Endothelial cell of umbilical vein (primary cell): ENCODE data around the gene SDC3. TPM values are rescaled to one million over a fixed set of nuclear protein-coding genes. Genes with fewer than 3 reads are reported as not detected.

ENCODE experiments used
- BruUV-seq: library from RNA; stranded (reverse); fragments of 400-500 nt; replicated peaks from 2 replicates; lab custom pipeline; 2021; lab: Mats Ljungman, UMichigan
- CTCF ChIA-PET: fragments of 300-600, 350-600 bp; sonication (Branson Sonifier 250); formaldehyde crosslinking; loops from one replicate; lab custom pipeline; 2021; ENCODE audit warnings: antibody characterized with exemption, inconsistent platforms; lab: Charles Lee
- POLR2A ChIA-PET: fragments of 300-600, 350-600 bp; sonication (Branson Sonifier 250); formaldehyde crosslinking; loops from one replicate; lab custom pipeline; 2021; ENCODE audit warnings: antibody characterized with exemption, inconsistent platforms; lab: Charles Lee
- DNase-seq: peaks from one replicate; pipeline ENCODE4 v3.0.0-alpha.2; 2011; ENCODE audit warnings: low read depth, low spot score
- FAIRE-seq: peaks from 2 replicates; lab custom pipeline; 2011; peaks lifted over from hg19 to GRCh38; lab: Jason Lieb, UNC
- H2AFZ ChIP-seq: 2 replicates; pipeline ENCODE4 v1.6.0; 2012; ENCODE audit warnings: low read depth, low read length, control low read depth, inconsistent platforms
- H3K27ac ChIP-seq: 2 replicates; pipeline ENCODE4 v1.5.1; 2011; ENCODE audit warnings: low read depth, mild to moderate bottlenecking, control low read depth, low read length, moderate library complexity; ENCODE audit not compliant: insufficient read depth
- H3K27me3 ChIP-seq, 2 experiments: 2 replicates each; pipeline versions ENCODE4 v1.6.0 to v1.6.1; 2011; ENCODE audit warnings: low read length in 2 of 2, mixed read lengths in 1 of 2; ENCODE audit not compliant: control insufficient read depth in 2 of 2, insufficient read depth in 2 of 2
- H3K36me3 ChIP-seq, 2 experiments: 2 replicates in 1 of 2; 3 replicates in 1 of 2; pipeline ENCODE4 v1.5.1; 2011; ENCODE audit warnings: low read length in 2 of 2, mild to moderate bottlenecking in 1 of 2, moderate library complexity in 1 of 2; ENCODE audit not compliant: control insufficient read depth in 2 of 2, insufficient read depth in 2 of 2; ENCODE audit errors: extremely low read depth in 1 of 2
- H3K4me1 ChIP-seq: 3 replicates; pipeline ENCODE4 v1.5.1; 2011; ENCODE audit warnings: mild to moderate bottlenecking, low read length; ENCODE audit not compliant: control insufficient read depth, insufficient read depth; ENCODE audit errors: extremely low read depth
- H3K4me2 ChIP-seq: 2 replicates; pipeline ENCODE4 v1.6.1; 2011; ENCODE audit warnings: low read length, control low read depth, mixed read lengths; ENCODE audit not compliant: insufficient read depth
- H3K4me3 ChIP-seq, 3 experiments: fragments of 200-600 bp in 1 of 3; sonication (generic), shearing (Covaris generic) in 1 of 3; replicated peaks in 1 of 3; 2 replicates each; pipeline ENCODE4 v1.5.1; 2011 to 2016; ENCODE audit warnings: control low read depth in 3 of 3, low read length in 3 of 3, mild to moderate bottlenecking in 2 of 3, inconsistent platforms in 1 of 3, low read depth in 1 of 3, moderate library complexity in 1 of 3; ENCODE audit not compliant: insufficient read depth in 1 of 3
- H3K79me2 ChIP-seq: 2 replicates; pipeline ENCODE4 v1.6.0; 2012; ENCODE audit warnings: low read length, inconsistent platforms; ENCODE audit not compliant: control insufficient read depth, insufficient read depth
- H3K9ac ChIP-seq: replicated peaks from 2 replicates; pipeline ENCODE3; 2011; ENCODE audit warnings: low read length, control low read depth; ENCODE audit not compliant: insufficient read depth; ENCODE audit errors: extremely low read depth
- H3K9me1 ChIP-seq: replicated peaks from 3 replicates; pipeline ENCODE4 v1.6.0; 2011; ENCODE audit warnings: mild to moderate bottlenecking, low read length; ENCODE audit not compliant: control insufficient read depth, insufficient read depth; ENCODE audit errors: extremely low read depth
- H3K9me3 ChIP-seq: replicated peaks from 2 replicates; pipeline ENCODE4 v1.5.1; 2012; ENCODE audit warnings: low read length, inconsistent platforms; ENCODE audit not compliant: control insufficient read depth, insufficient read depth
- H4K20me1 ChIP-seq: replicated peaks from 2 replicates; pipeline ENCODE3; 2011; ENCODE audit warnings: mild to moderate bottlenecking, low read length; ENCODE audit not compliant: control insufficient read depth, insufficient read depth; ENCODE audit errors: extremely low read depth
- CTCF ChIP-seq, 2 donors: IDR thresholded peaks; 1 replicate in 1 of 2; 2 replicates in 1 of 2; pipeline ENCODE4 v1.5.1; 2011; ENCODE audit warnings: low read length in 2 of 2, mild to moderate bottlenecking in 2 of 2, moderate library complexity in 2 of 2, control low read depth in 1 of 2, inconsistent platforms in 1 of 2, low read depth in 1 of 2; ENCODE audit not compliant: insufficient read depth in 1 of 2; ENCODE audit errors: extremely low read depth in 1 of 2
- EZH2 ChIP-seq: IDR thresholded peaks from 2 replicates; pipeline ENCODE4 v1.6.1; 2012; ENCODE audit warnings: borderline replicate concordance, low read depth, mild to moderate bottlenecking, moderate library complexity, low read length, inconsistent platforms; ENCODE audit not compliant: severe bottlenecking
- FOS ChIP-seq: IDR thresholded peaks from 2 replicates; pipeline ENCODE4 v1.6.1; 2011; ENCODE audit warnings: mild to moderate bottlenecking, low read length, moderate library complexity, borderline replicate concordance; ENCODE audit not compliant: insufficient read depth
- GATA2 ChIP-seq: IDR thresholded peaks from 2 replicates; pipeline ENCODE4 v1.7.0; 2011; ENCODE audit warnings: low read depth, mild to moderate bottlenecking, moderate library complexity, mixed read lengths, low read length; ENCODE audit not compliant: insufficient read length, insufficient read depth
- JUN ChIP-seq: IDR thresholded peaks from 2 replicates; pipeline ENCODE4 v1.6.1; 2011; ENCODE audit warnings: borderline replicate concordance, low read depth; ENCODE audit not compliant: insufficient read length, insufficient read depth
- MAX ChIP-seq: IDR thresholded peaks from 2 replicates; pipeline ENCODE4 v1.6.1; 2011; ENCODE audit not compliant: insufficient read depth, insufficient read length
- MYC ChIP-seq: IDR thresholded peaks from one replicate; pipeline ENCODE4 v1.6.1; 2011; ENCODE audit warnings: mild to moderate bottlenecking, low read depth, low read length
- POLR2A ChIP-seq: IDR thresholded peaks from 2 replicates; pipeline ENCODE4 v1.6.1; 2012; ENCODE audit warnings: low read depth, mild to moderate bottlenecking, control low read depth, low read length
- POLR2AphosphoS5 ChIP-seq: IDR thresholded peaks from 2 replicates; pipeline ENCODE4 v1.6.1; 2012; ENCODE audit warnings: low read depth, mild to moderate bottlenecking, control low read depth, low read length, moderate library complexity; ENCODE audit not compliant: insufficient read depth
- dilution Hi-C: fragments of 300-500 bp; cut with MboI; formaldehyde crosslinking; loops from one replicate; pipeline ENCODE4 v1.15.0; 2019; ENCODE audit warnings: low sequenced_read_pairs; ENCODE audit not compliant: extremely low pct_ligation_motif_present
- intact Hi-C: fragments of 100-400 bp; cut with micrococcal nuclease; formaldehyde crosslinking; loops from one replicate; pipeline ENCODE4 v1.10.0; 2022
- polyA plus RNA-seq, 4 experiments: library from polyadenylated mRNA; depleted of rRNA in 3 of 4; stranded (reverse) in 3 of 4; unstranded in 1 of 4; fragments of >200 nt; gene quantifications; 2 replicates each; pipeline versions ENCODE4 v1.2.1 to v1.2.3, GENCODE V29; 2011 to 2012; ENCODE audit warnings: missing spikeins in 1 of 4
- total RNA-seq: library from RNA; stranded (reverse); gene quantifications from 2 replicates; pipeline ENCODE4 v1.2.3, GENCODE V29; 2021

Gene SDC3
- total and polyA plus RNA-seq, 2 donors (not counting 3 experiments of a cell fraction or from before 2014, with no cell fraction given) = 7.1 to 25.9 TPM

- Histone ChIP-seq H3K79me2 (no peaks in the 10 kb centered on the region), H3K9me1 (no peaks in the 10 kb centered on the region), H3K4me1 (peaks cover 6% of the 10 kb centered on the region), H4K20me1 (no peaks in the 10 kb centered on the region), H3K9ac (no peak overlapping the region), H3K36me3 (no peaks in the 10 kb centered on the region), H3K4me2 (peak overlapping the region; percentile 34), H2AFZ (no peak overlapping the region), H3K4me3 (peak overlapping the region in 1 of 3 experiments; percentile 25), H3K27me3 (no peaks in the 10 kb centered on the region), H3K27ac (no peak overlapping the region), H3K9me3 (no peaks in the 10 kb centered on the region)
- intact Hi-C loops (no loop called here), dilution Hi-C loops (loop anchor here (25.0 kb wide), 1 partner anchor 95 kb away; no protein-coding TSS in a partner anchor)
- TF ChIP-seq CTCF (IDR thresholded peaks at IDR 0.05; ENCODE audit: extremely low read depth in 1 of 2, insufficient read depth in 1 of 2, low read depth in 1 of 2, low read length in 2 of 2) (no peak), JUN (no peak), POLR2A (no peak), POLR2AphosphoS5 (no peak), FOS (no peak), GATA2 (no peak), MAX (no peak), MYC (no peak), EZH2 (no peak)
- DNase-seq (no peak), FAIRE-seq (no peak)
- ChIA-PET POLR2A (no interaction called here), CTCF (interaction anchor here (1.3 to 8.1 kb wide), 6 partner anchors 60 to 129 kb away, joined by 3 to 528 read pairs (median 30); no protein-coding TSS in a partner anchor)
- no TSS peak for BruUV-seq
These were observed 860 bp downstream of the SDC3 start for GRCh38 chr1:30907481-30908315.
